Stimulated activated CD4-positive, alpha-beta T cell treated with anti-CD3 and anti-CD28 coated beads, Interleukin-12 subunit alpha, Interleukin-12 subunit beta, amount 100 ng/mL, for 4 hours (primary cell): ENCODE data around the gene OVOL3.

Experiments
- DNase-seq: peaks from one replicate; pipeline ENCODE4 v3.0.0-alpha.2; 2020

Gene OVOL3

DNA sequence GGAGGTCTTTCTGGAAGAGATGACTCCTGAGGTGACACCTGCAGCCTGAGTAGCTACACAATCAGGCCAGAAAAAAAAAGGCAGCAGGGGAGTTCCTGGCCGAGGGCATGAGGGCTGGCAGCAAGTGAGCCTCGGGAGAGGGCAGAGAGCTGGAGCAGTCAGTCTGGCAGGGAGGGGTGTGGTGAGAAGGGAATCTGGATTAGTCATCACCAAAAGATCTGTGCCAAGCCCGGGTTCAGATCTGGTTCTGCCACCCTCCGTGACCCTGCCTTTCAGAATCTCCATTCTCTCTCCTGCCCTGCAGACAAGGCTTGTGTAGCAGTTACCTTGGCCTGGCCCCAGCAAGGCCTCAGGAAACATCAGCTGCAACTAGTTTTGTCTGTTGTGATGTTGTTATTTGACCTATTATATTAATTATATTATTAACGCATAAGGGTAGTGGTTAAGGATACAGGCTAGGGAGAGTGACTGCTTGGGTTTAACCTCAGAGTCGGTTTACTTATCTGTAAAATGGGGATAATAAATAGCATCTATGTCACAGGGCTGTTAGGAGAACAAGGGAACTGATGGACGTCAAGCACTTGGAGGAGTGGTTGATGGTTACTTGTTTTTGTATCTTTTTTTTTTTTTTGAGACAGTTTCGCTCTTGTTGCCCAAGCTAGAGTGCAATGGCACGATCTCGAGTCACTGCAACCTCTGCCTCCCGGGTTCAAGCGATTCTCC lies 26.2 kb downstream of the OVOL3 start:
- no peak for DNase-seq

DNA sequence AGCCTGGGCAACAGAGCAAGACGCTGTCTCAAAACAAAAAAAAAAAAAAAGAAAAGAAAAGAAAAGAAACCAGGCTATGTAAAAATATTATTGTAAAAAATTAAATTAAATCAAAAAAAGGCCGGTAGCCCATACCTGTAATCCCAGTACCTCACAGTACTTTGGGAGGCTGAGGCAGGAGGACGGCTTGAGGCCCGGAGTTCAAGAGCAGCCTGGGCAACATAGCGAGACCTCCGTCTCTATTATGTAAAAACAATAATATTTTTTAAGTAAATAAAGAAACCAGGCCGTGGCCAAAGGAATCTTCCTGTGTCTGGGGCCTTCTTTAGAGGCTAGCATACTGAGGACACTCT lies 28.2 kb downstream of the OVOL3 start:
- DNase-seq, result no peak

DNA sequence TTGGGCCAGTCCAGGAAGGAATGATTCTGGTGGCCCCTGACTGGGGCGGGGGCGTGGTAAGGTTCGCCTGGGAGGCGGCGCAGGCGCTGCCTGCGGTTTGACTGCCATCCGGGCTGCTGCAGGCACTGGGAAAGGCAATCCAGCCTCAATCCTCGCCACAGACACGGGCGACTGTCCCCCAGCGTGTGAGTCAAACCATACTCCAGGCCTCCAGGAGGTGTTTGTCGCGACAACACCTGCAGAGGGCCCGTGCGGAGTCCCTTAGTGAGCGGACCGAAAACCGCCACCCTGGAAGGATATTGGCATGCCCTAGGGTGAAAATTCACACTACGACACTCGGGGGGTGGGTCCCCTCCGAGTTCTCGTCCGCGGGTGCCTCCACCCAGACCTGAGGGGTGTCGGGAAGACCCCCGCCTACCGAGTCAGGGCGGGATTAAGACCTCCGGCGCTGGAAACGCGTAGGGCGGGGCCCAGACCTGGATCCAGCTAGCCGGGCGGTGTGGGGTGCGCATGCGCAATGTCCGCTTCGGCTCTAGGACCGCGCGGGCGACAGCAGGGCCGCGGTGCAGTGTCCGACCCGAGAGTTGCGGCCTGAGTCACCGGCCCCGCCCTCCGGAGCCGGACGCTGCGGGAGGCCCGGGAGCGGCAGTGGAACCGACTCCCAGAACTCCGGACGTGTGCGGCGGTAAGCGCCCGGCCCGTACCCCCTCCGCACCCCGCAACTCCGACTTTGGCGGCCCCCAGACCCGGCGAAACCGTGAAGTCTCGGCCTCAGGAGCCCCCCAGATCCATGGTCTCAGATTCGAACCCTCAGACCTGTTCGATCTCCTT lies 28.7 kb downstream of the OVOL3 start, which contains the start of gene CAPNS1:
Gene CAPNS1, plus strand, starts transcription at position 594 of the 831 bp plus-strand sequence. CDS start 946 bp downstream, outside the sequence.
- DNase-seq, result peak; percentile 91

DNA sequence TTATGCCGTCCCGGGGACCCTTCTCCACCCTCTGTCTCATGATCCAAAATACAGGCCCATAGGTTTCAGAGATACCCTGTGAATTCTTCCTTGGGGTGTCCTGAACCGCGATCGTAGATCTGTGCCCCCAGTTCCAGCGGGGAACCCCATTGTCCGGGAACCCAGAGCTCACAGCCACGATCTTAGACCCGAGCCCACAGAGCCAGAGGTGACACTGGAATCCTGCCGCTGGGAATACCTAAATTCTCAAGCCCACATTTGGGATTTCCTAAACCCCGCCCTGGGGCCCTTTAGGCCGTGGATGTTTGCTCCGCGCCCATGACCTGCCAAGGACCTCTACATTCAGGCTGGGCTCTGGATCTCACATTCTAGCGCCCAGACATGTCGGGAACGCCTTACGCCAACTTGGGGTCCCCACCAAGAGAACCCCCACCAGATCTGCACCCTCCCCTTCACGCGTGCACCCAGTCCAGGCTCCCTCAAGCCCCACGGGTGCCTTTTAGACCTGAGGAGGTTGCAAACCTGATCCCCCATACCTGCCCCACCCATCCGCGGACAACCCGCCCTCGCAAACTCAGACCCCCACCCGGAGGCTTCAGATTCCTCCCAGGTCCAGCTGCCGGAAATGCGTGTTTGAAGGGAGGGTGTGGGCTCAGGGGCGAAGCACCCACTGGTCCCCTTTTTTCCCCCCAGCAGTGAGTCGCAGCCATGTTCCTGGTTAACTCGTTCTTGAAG lies 29.5 kb downstream of the OVOL3 start:
- DNase-seq, result peak; percentile 40

DNA sequence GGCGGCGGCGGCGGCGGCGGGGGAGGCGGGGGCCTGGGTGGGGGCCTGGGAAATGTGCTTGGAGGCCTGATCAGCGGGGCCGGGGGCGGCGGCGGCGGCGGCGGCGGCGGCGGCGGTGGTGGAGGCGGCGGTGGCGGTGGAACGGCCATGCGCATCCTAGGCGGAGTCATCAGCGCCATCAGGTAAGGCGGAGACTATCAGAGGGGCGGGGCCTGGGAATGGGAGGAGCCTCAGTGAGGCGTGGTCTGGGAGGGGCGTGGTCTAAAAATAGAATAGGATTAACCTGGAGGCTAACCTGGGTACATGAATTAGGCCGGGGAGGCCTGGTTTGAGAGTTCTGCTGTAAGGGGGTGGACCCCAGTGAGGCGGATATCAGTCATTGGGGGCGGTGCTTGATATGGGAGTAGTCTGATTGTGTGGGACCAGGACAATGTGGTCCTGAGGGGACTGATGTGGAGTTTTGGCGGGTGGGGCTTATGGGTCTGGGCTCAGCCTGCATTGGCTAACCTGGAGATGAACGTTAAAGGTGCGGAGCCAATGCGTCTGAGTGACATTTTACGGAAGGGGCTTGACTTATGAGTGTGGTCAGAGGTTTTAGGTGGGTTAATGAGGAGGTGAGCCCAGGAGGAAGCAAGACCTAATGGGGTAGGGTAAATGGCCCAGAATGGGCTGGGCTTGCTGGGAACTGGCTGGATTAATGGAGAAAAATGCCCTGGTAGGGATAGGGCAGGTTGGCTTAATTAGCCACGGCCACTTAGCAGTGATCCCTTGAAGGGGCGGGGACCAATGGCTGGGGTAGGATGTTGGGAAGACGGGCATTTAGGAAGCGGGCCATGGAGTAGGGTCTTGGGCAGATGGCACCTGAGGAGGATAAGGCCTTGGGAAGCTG lies 30.3 kb downstream of the OVOL3 start:
- DNase-seq, result peak; percentile 87

GRCh38 chr19:36142046-36142445 lies 31.1 kb downstream of the OVOL3 start:
- DNase-seq, result no peak

GRCh38 chr19:36142496-36142895 lies 31.6 kb downstream of the OVOL3 start:
- no peak for DNase-seq

GRCh38 chr19:36144624-36145023 lies 33.7 kb downstream of the OVOL3 start:
- no peak for DNase-seq

GRCh38 chr19:36149673-36150406 lies 38.9 kb downstream of the OVOL3 start:
- DNase-seq, result no peak

GRCh38 chr19:36150586-36150985 lies 39.6 kb downstream of the OVOL3 start:
- DNase-seq, result no peak

DNA sequence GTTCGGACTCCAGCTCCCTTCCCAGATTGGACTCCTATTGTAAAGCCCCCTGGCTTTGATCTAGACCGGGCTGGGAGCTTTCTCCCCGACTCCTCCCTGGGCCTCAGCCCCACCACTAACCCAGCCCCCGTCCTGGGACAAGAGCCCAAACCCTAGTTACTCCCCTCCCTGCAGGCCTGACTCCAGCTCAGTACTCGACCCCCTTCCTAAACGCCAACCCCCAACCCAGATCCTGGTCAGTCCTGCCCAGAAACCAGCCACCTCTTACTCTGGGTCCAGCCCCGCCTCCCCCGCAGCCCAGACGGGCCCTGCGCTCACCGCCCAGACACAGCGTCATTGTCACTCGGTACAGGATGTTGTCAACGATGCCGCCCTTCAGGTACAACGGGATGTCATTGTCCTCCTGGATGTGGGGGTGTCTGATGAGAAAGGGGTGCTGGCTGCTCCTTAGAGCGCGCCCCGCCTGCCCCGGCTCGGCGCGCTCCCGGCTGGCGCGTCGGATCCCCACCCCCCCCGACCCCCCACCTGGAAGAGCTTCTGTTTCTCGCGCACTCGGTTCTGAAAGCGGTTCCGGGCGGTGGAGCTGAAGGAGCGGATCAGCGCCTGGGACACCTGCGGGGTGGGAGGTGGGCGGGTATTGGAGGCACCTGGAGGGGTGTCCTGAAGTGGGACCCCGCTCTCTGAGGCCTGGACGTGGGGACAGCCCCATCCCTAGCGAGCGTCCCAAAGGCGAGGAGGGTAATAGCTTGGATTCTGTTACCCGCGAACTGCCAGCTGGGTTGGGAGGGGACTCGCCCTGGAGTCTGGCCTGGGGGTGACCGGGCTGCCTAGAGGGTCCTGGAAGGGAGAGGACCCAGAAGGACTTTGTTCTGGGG lies 40.4 kb downstream of the OVOL3 start:
- DNase-seq, result no peak

GRCh38 chr19:36152019-36152351 lies 41.0 kb downstream of the OVOL3 start:
- DNase-seq, result no peak

DNA sequence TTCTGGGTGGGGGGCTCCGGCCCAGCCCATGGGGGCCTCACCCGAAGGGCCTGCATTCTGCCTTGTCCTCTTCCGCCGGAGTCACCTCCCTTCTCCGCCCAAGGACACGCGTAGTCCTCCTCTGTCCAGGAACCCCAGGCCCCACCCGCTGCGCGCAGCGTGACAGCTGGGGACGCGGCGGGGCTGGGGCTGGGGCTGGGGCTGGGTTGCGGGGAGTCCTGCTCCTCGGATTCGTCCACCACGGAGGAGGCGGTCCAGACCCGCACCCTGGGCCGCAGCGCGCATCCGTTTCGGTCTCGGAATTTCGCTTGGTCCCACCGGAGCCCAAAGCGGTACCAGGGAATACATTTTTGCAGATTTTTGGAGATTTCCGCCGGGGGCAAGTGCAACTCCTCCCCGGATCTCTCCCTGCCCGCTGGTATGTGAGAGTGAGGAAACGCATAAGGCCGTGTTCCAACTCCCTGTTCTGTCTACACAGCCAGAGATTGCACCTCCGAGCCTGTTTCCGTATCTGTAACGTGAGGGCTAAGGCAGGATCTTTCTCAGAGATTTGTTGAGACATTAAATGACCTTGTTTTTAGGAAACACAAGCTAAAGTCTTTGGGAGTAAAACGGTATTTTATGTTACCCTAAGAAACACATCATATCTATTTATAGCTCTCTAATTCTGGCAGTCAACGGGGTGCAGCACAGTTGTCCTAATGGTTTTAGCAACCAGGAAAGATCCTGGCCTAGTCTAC lies 41.6 kb downstream of the OVOL3 start, which contains the start of gene COX7A1:
Gene COX7A1, minus strand, starts transcription at position 96 of the 740 bp plus-strand sequence. Its CDS starts 40 bp downstream, at position 56.
- DNase-seq, result no peak

DNA sequence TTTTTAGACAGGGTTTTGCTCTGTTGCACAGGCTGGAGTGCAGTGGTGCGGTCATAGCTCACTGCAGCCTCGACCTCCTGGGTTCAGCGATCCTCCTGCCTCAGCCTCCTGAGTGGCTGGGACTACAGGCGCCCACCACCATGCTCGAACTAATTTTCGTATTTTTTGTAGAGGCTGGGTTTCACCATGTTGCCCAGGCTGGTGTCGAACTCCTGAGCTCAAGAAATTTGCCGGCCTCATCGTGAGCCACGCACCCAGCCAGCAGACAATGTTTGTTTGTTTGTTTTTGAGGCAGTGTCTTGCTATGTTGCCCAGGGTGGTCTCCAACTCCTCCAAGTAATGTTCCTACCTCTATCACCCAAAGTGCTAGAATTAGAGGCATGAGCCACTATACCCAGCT lies 42.2 kb downstream of the OVOL3 start:
- DNase-seq, result no peak

DNA sequence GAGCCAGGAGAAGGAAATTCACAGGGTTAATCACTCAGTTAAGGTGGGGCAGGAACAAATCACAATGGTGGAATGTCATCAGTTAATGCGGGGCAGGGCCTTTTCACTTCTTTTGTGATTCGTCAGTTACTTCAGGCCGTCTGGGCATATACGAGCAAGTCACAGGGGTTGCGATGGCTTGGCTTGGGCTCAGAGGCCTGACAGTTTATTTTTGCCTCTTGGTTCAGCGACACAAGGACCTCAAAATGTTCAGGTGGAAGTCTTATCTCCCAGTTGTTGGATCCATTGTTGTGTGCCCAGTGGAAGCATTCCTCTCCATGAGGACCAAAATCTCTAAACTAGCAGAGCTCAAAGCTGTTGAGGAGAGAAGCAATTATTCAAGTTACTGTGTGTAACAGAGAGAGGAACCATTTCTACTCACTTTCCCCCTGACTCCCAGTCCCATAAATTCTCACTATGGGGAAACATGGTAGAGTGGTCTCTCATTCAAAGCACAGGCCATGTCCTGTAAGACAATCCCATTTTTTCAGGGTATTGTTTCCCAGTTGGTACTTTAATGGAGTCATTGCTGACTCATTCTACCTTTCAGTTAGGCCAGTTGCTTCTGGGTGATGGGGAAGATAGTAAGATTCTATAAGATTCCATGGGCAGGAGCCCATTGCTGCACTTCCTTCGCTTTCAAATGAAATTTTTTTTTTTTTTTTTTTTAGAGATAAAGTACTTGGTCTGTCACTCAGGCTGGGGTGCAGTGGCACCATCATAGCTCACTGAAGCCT lies 50.1 kb downstream of the OVOL3 start:
- no peak for DNase-seq
